ENCODE results near the gene ZPBP. TPM values are rescaled to one million over a fixed set of nuclear protein-coding genes. Genes with fewer than 3 reads are reported as not detected.
"Not testable (repeated sequence)": the region's sequence is repeated elsewhere in the genome, so short reads cannot be mapped to it uniquely, and the experiment has no call there.

ZPBP gene
- total and polyA plus RNA-seq, 2 donors from 2014 or later, result 0.22 TPM; not detected in 1

GRCh38 chr7:50068026-50068425 lies 25.0 kb downstream of the ZPBP start:
- no peak overlapping the region for H3K9ac ChIP-seq (ENCODE audit: low read length in 3 of 3)
- DNase-seq, result peak in 1 of 5 donors; percentile 56

GRCh38 chr7:50062951-50063350 lies 30.1 kb downstream of the ZPBP start:
- H3K27ac ChIP-seq (ENCODE audit: low read depth in 2 of 2, low read length in 2 of 2), result no peak overlapping the region
- no peaks in the 10 kb centered on the region for H3K36me3 ChIP-seq (ENCODE audit: control insufficient read depth in 2 of 3, insufficient read depth in 3 of 3, low read length in 3 of 3)
- intact Hi-C loops (cut with DNase I), result no loop called here
- no peak for DNase-seq
- no peak overlapping the region for H3K4me3 ChIP-seq (ENCODE audit: low read length in 3 of 3)
- no peak overlapping the region for H3K9ac ChIP-seq (ENCODE audit: low read length in 3 of 3)
- no peaks in the 10 kb centered on the region for H3K27me3 ChIP-seq (ENCODE audit: control insufficient read depth, insufficient read depth, low read length)
- TF ChIP-seq CTCF (IDR thresholded peaks at IDR 0.05; ENCODE audit: borderline replicate concordance, extremely low read depth, insufficient read depth), result no peak
- no peak for FAIRE-seq
- no peaks in the 10 kb centered on the region for H3K9me3 ChIP-seq (ENCODE audit: control insufficient read depth in 2 of 3, insufficient read depth in 1 of 3, low read length in 3 of 3)
- peaks cover 0 to 2% (median 0%) of the 10 kb centered on the region in 3 donors for H3K4me1 ChIP-seq (ENCODE audit: control insufficient read depth in 2 of 3, insufficient read depth in 2 of 3, low read depth in 1 of 3, low read length in 3 of 3)

More at GRCh38 chr7:50068026-50068425, 25.0 kb downstream of the ZPBP start:
- TF ChIP-seq CTCF (IDR thresholded peaks at IDR 0.05; ENCODE audit: borderline replicate concordance, extremely low read depth, insufficient read depth), result peak; percentile 10
- Histone ChIP-seq H3K27ac (ENCODE audit: low read depth in 2 of 2, low read length in 2 of 2) (no peak overlapping the region), H3K36me3 (ENCODE audit: control insufficient read depth in 2 of 3, insufficient read depth in 3 of 3, low read length in 3 of 3) (no peaks in the 10 kb centered on the region), H3K4me1 (ENCODE audit: control insufficient read depth in 2 of 3, insufficient read depth in 2 of 3, low read depth in 1 of 3, low read length in 3 of 3) (peaks cover 0 to 9% (median 2%) of the 10 kb centered on the region in 3 donors), H3K9me3 (ENCODE audit: control insufficient read depth in 2 of 3, insufficient read depth in 1 of 3, low read length in 3 of 3) (peaks cover 0 to 5% (median 0%) of the 10 kb centered on the region in 3 donors), H3K27me3 (ENCODE audit: control insufficient read depth, insufficient read depth, low read length) (no peaks in the 10 kb centered on the region), H3K4me3 (ENCODE audit: low read length in 3 of 3) (peak overlapping the region in 2 of 3 donors; percentile 71 to 97)
- no peak for FAIRE-seq
- intact Hi-C loops (cut with DNase I), result no loop called here

GRCh38 chr7:50056131-50056530 lies 36.9 kb downstream of the ZPBP start:
- no peaks in the 10 kb centered on the region for H3K4me1 ChIP-seq (ENCODE audit: control insufficient read depth in 2 of 3, insufficient read depth in 2 of 3, low read depth in 1 of 3, low read length in 3 of 3)
- H3K27ac ChIP-seq (ENCODE audit: low read depth in 2 of 2, low read length in 2 of 2), result no peak overlapping the region
- no peak overlapping the region for H3K9ac ChIP-seq (ENCODE audit: low read length in 3 of 3)
- no peaks in the 10 kb centered on the region for H3K27me3 ChIP-seq (ENCODE audit: control insufficient read depth, insufficient read depth, low read length)
- no peaks in the 10 kb centered on the region for H3K9me3 ChIP-seq (ENCODE audit: control insufficient read depth in 2 of 3, insufficient read depth in 1 of 3, low read length in 3 of 3)
- intact Hi-C loops (cut with DNase I), result no loop called here
- TF ChIP-seq CTCF (IDR thresholded peaks at IDR 0.05; ENCODE audit: borderline replicate concordance, extremely low read depth, insufficient read depth), result no peak
- no peak for FAIRE-seq
- no peak overlapping the region for H3K4me3 ChIP-seq (ENCODE audit: low read length in 3 of 3)
- no peak for DNase-seq
- no peaks in the 10 kb centered on the region for H3K36me3 ChIP-seq (ENCODE audit: control insufficient read depth in 2 of 3, insufficient read depth in 3 of 3, low read length in 3 of 3)

- H3K4me3 ChIP-seq (ENCODE audit: low read length in 3 of 3), result no peak overlapping the region
- no peak for TF ChIP-seq CTCF (IDR thresholded peaks at IDR 0.05; ENCODE audit: borderline replicate concordance, extremely low read depth, insufficient read depth)
- DNase-seq, result no peak
- H3K9me3 ChIP-seq (ENCODE audit: control insufficient read depth in 2 of 3, insufficient read depth in 1 of 3, low read length in 3 of 3), result no peaks in the 10 kb centered on the region
- no peak for FAIRE-seq
- no peak overlapping the region for H3K9ac ChIP-seq (ENCODE audit: low read length in 3 of 3)
- intact Hi-C loops (cut with DNase I), result no loop called here
- H3K36me3 ChIP-seq (ENCODE audit: control insufficient read depth in 2 of 3, insufficient read depth in 3 of 3, low read length in 3 of 3), result no peaks in the 10 kb centered on the region
- no peaks in the 10 kb centered on the region for H3K4me1 ChIP-seq (ENCODE audit: control insufficient read depth in 2 of 3, insufficient read depth in 2 of 3, low read depth in 1 of 3, low read length in 3 of 3)
- no peaks in the 10 kb centered on the region for H3K27me3 ChIP-seq (ENCODE audit: control insufficient read depth, insufficient read depth, low read length)
- no peak overlapping the region for H3K27ac ChIP-seq (ENCODE audit: low read depth in 2 of 2, low read length in 2 of 2)
These were observed 45.3 kb downstream of the ZPBP start for GRCh38 chr7:50047716-50048115.

- H3K27me3 ChIP-seq (ENCODE audit: control insufficient read depth, insufficient read depth, low read length); H3K36me3 ChIP-seq (ENCODE audit: control insufficient read depth in 2 of 3, insufficient read depth in 3 of 3, low read length in 3 of 3); H3K9ac ChIP-seq (ENCODE audit: low read length in 3 of 3); DNase-seq; intact Hi-C loops (cut with DNase I); H3K4me1 ChIP-seq (ENCODE audit: control insufficient read depth in 2 of 3, insufficient read depth in 2 of 3, low read depth in 1 of 3, low read length in 3 of 3); H3K4me3 ChIP-seq (ENCODE audit: low read length in 3 of 3); FAIRE-seq; H3K9me3 ChIP-seq (ENCODE audit: control insufficient read depth in 2 of 3, insufficient read depth in 1 of 3, low read length in 3 of 3); H3K27ac ChIP-seq (ENCODE audit: low read depth in 2 of 2, low read length in 2 of 2): not testable (repeated sequence)
These were observed 51.9 kb downstream of the ZPBP start for GRCh38 chr7:50041165-50041564.
